Left lung (tissue), 10 donors: ENCODE measurements around the gene KRTAP5-6. TPM values are rescaled to one million over a fixed set of nuclear protein-coding genes. Genes with fewer than 3 reads are reported as not detected.
"Not testable (repeated sequence)": the region's sequence is repeated elsewhere in the genome, so short reads cannot be mapped to it uniquely, and the experiment has no call there.

Source experiments
- ATAC-seq: fragments of 200-7000 bp; cut with Tn5 transposase; one replicate; pipeline ENCODE4 v1.9.1; 2020; ENCODE audit warnings: moderate library complexity
- DNase-seq, 4 donors: peaks; one replicate each; pipeline ENCODE4 v3.0.0-alpha.2; 2013 to 2020
- H3K27ac ChIP-seq, 2 donors: fragments of 200-600 bp; sonication (generic) in 1 of 2; one replicate each; pipeline versions ENCODE4 v1.5.0 to v1.8.0; 2020 to 2021
- H3K27me3 ChIP-seq, 2 donors: fragments of 200-600 bp; sonication (generic) in 1 of 2; one replicate each; pipeline versions ENCODE4 v1.5.0 to v1.8.0; 2020 to 2021
- H3K36me3 ChIP-seq, 2 donors: fragments of 200-600 bp; sonication (generic) in 1 of 2; one replicate each; pipeline versions ENCODE4 v1.5.0 to v1.8.0; 2020 to 2021
- H3K4me1 ChIP-seq, 2 donors: fragments of 200-600 bp; one replicate each; pipeline ENCODE4 v1.8.0; 2021
- H3K4me3 ChIP-seq, 2 donors: fragments of 200-600 bp; sonication (generic) in 1 of 2; one replicate each; pipeline versions ENCODE4 v1.5.0 to v1.8.0; 2020 to 2021; ENCODE audit warnings: mild to moderate bottlenecking in 1 of 2
- H3K9me3 ChIP-seq, 2 donors: fragments of 200-600 bp; sonication (generic) in 1 of 2; one replicate each; pipeline versions ENCODE4 v1.5.0 to v1.8.0; 2020 to 2021
- intact Hi-C, 2 donors: fragments of 100-400 bp; cut with DNase I; formaldehyde crosslinking; loops; one replicate each; pipeline versions ENCODE4 v1.11.2 to v1.14.2; 2022
- polyA plus RNA-seq, 6 donors: library from polyadenylated mRNA; unstranded; fragments of 120-200 nt; gene quantifications; one replicate each; pipeline ENCODE4 v1.2.1, GENCODE V29; 2013; ENCODE audit not compliant: insufficient read length in 6 of 6
- total RNA-seq, 2 donors: library from RNA; stranded (reverse); fragmentation: NEBNext Ultra II Directional; extraction: Animal tissue kit (Norgen Biotek cat#: 25700); gene quantifications; one replicate each; pipeline ENCODE4 v1.2.1, GENCODE V29; 2021
- TF ChIP-seq, protein P1 (sequence below), 2 donors: fragments of 200-600 bp; sonication (generic) in 1 of 2; IDR thresholded peaks; one replicate each; pipeline versions ENCODE4 v1.5.0 to v1.8.0; 2021; ENCODE audit warnings: antibody characterized with exemption in 2 of 2
- donor health status: DM: no; HTN: yes; CAD: no.
- donor health status: DM: no; HTN: no; CAD: no.

KRTAP5-6 gene
- total and polyA plus RNA-seq, 8 donors: not detected

DNA sequence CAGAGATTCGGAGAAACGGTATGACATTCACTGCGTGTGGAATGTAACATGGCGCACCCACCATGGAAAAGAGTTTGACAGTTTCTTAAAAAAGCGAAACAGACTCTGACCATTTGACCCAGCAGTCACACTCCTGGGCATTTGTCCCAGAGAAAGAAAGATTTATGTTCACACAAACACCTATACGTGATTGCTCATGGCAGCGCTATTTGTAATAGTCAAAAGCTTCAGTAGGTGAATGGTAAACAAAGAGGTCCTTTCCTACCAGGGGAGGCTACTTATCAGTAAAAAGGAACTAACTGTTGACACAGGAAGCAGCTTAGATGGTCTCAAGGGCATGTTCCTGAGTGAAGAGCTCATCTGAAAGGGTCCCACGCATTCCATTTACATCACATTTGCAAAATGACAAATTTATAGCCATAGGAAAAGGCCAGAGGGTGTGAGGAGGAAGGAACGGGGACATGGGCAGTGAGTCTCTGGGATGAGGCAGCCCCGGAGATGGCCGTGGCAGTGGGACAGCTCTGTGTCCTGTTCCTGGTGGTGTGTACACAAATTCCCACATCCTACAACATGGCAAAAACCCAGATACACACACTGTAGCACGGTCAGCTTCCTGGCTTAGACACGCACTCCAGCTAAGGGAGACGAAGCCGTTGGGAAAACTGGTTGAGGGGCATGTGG, 14.6 kb upstream of the KRTAP5-6 start:
- no peaks in the 10 kb centered on the region for H3K9me3 ChIP-seq
- intact Hi-C loops: no loop called here
- no peaks in the 10 kb centered on the region for H3K4me1 ChIP-seq
- no peak overlapping the region for H3K27ac ChIP-seq
- H3K36me3 ChIP-seq: no peaks in the 10 kb centered on the region
- DNase-seq: peak in 1 of 4 donors; percentile 42
- TF ChIP-seq, protein P1, sequence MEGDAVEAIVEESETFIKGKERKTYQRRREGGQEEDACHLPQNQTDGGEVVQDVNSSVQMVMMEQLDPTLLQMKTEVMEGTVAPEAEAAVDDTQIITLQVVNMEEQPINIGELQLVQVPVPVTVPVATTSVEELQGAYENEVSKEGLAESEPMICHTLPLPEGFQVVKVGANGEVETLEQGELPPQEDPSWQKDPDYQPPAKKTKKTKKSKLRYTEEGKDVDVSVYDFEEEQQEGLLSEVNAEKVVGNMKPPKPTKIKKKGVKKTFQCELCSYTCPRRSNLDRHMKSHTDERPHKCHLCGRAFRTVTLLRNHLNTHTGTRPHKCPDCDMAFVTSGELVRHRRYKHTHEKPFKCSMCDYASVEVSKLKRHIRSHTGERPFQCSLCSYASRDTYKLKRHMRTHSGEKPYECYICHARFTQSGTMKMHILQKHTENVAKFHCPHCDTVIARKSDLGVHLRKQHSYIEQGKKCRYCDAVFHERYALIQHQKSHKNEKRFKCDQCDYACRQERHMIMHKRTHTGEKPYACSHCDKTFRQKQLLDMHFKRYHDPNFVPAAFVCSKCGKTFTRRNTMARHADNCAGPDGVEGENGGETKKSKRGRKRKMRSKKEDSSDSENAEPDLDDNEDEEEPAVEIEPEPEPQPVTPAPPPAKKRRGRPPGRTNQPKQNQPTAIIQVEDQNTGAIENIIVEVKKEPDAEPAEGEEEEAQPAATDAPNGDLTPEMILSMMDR (IDR thresholded peaks at IDR 0.05): no peak
- no peak overlapping the region for H3K4me3 ChIP-seq
- ATAC-seq: peak; percentile 42
- H3K27me3 ChIP-seq: peaks cover 0 to 30% of the 10 kb centered on the region in 2 donors

DNA sequence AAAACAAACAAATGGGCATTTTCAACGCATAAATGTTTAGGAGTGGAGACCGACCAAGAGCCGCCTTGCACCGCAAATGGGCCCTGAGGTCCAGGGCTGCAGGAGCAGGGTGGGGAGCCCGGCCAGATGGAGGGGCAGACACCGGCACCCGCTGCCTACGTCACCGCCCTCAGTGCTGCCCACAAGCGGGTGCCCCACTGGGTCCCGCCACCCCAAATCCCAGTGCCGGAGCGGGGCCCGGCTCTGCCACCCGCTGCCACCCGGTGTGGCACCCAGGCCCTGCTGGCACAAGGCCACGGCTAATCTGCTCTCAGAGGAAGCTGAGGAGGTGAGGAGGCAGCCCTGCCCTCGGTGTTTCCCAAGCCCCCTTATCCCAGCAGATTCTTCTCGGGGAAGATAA, 13.8 kb upstream of the KRTAP5-6 start:
- peaks cover 0 to 22% of the 10 kb centered on the region in 2 donors for H3K27me3 ChIP-seq
- ATAC-seq, H3K4me3 ChIP-seq, intact Hi-C loops, H3K9me3 ChIP-seq, H3K4me1 ChIP-seq, H3K36me3 ChIP-seq, DNase-seq, H3K27ac ChIP-seq: not testable (repeated sequence)

DNA sequence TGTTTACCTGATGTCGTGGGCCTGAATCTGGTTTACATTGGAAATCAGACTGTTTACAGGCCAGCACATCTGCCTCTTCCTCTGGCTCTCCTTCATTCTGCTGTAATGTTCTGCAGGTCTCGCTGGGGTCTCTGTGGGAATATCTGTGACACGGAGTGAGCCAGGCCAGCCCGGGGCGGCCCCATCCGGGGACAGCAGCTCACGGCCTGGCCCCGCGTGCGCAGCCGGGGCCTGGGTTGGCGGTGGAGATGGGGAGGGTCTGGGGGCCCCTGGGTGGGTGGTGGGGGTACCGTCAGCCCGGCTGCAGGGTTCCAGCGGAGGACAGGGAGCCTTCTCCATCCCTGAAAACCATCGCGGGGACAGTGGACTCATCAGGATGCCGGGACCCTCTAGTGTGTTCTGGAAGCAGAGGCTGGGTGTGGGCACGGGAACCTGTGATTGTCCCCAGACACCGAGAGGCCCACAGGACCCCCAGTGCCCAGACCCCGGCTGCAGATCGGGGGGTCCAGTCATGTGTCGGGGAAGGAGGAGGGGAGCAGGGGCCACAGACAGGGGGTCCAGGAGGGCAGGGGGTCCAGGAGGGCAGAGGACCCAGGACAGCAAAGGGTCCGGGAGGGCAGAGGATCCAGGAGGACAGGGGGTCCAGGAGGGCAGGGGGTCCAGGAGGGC, 13.0 kb upstream of the KRTAP5-6 start:
- peaks cover 0 to 23% of the 10 kb centered on the region in 2 donors for H3K27me3 ChIP-seq
- ATAC-seq, H3K9me3 ChIP-seq, DNase-seq, H3K4me3 ChIP-seq, H3K4me1 ChIP-seq, H3K36me3 ChIP-seq, H3K27ac ChIP-seq, intact Hi-C loops: not testable (repeated sequence)

DNA sequence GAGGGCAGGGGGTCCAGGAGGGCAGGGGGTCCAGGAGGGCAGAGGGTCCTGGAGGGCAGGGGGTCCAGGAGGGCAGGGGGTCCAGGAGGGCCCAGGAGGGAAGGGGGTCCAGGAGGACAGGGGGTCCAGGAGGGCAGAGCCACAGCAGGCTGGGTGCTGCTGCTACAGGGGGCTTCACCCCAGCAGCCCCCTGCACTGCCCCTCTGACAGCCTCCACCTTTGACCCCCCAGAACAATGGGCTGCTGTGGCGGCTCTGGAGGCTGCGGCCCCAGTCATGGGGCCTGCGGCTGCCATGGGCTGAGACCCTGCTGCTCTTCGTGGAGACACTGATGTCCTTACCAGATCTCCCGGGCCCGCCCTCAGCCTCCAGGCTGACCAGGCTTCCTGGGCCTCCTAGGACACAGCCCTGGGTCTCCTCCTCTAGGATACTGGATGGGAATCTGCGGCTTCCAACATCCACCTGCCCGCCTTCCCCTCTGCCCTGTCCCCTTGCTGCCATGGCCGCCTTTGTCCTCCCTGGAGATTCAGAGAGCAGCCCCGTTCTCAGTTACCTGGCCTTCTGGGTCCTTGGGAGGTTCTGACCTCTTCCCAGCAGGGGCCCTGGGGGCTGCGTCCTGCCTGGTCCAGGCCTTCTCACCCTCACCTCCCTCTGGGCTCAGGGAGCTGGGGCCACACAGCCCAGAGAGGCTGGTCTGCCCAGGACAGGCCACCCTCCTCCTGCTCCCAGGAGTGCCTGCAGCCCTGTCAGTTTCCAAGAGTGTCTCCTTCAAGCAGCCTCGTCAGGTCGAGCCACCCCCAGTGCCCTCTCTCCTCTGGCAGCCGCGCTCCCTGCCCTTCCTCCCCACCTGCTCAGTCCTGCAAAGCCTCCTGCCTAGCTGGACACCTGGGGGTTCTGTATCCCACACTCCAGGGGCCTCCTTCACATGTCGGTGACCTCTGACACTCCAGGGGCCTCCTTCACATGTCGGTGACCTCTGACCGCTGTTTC, 11.8 kb upstream of the KRTAP5-6 start:
- H3K4me1 ChIP-seq, H3K27ac ChIP-seq, H3K9me3 ChIP-seq, H3K36me3 ChIP-seq, H3K4me3 ChIP-seq, intact Hi-C loops, DNase-seq, ATAC-seq: not testable (repeated sequence)
- peaks cover 0 to 28% of the 10 kb centered on the region in 2 donors for H3K27me3 ChIP-seq

DNA sequence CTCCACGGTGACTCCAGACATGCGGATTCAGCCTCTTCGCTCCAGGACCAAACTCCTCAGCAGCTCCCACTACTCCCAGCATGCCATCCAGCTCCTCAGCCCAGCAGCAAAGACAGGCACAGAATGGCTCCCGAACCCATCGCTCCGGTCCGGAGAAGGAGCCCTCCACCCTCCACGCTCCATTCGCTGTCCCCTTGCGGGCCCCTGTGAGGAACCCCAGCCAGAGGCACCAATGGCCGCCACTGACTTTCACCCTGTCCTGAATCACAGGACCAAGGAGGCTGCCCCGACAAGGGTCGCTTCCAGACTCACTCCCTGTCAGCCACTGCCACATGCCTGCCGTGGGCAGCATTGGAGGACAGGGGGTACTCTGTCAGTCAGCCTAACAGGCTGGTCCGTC, 10.8 kb upstream of the KRTAP5-6 start:
- ATAC-seq, intact Hi-C loops, H3K4me3 ChIP-seq, H3K9me3 ChIP-seq, H3K27ac ChIP-seq, H3K36me3 ChIP-seq, H3K4me1 ChIP-seq, DNase-seq: not testable (repeated sequence)
- peaks cover 0 to 25% of the 10 kb centered on the region in 2 donors for H3K27me3 ChIP-seq

DNA sequence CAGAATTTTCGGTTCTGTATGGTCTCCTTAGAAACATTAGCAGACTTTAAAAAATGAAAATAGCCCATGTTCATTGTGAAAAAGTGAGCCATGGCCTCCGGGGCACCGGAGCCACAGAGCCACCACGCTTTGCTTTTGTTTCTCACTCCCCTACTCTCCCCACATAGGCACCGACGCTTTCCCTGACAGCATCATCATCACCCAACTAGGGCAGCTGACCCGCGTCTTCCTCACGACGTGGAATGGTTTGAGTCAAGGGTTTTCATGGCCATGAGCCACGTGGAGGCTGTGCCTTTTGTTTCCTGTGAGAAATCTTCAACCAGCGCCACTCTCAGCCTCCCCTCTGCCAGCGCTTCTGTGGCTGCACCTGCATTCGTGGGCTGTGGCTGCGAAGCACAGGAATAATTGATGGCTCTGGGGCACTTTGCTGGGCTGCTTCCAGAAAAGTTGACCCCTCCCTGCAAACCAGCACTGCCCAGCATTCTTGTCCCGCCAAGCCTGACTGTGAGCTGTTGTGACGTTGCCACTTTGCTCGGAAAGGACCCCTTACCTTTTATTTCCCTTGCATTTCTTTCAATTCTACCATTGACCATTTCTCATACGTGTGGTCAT, 8.6 kb upstream of the KRTAP5-6 start:
- H3K4me3 ChIP-seq, H3K9me3 ChIP-seq, intact Hi-C loops, ATAC-seq, H3K27ac ChIP-seq, DNase-seq, H3K36me3 ChIP-seq, H3K4me1 ChIP-seq: not testable (repeated sequence)
- peaks cover 0 to 35% of the 10 kb centered on the region in 2 donors for H3K27me3 ChIP-seq

DNA sequence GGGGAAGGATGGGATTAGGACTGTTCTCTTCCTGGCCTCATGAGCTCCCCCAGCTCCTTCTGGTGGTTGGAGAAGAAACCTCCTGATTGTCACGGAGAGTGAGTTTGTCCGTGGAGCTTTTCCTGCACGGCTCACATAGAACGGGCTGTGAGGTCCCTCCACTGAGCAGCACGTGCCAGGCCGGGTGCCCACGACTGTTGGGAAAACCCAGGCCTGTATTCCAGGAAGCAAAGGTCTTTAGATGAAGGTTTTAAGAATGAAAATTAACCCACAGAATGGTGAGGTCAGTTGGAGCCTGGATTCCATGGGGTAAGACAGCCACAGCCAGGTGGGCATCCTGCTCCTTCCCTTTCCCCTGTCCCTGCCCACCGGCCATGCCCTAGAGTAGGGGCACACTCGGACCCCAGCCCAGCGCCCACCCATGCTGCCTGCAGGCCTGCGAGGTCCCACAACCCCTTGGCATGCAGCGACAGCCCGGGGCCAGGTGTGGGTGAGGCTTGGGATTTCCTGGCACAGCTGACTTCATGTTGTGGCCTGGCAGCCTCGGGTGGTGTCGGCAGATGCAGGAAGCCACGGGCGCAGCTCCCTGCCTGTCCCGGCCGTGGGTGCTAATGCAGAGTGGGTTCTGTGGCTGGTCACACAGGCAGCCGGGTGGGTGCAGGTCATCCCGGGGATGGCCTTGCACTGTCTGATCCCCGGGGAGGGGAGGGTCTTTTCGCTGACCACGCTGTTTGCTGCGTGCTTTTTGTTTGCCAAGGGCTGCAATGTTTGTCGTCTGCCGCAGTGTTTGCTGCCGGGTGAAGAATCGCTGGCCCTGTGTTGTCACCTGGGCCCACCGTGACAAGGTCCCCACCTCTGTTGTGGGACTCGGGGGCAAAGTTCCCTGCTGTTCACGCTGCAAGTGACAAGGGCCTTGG, 7.5 kb upstream of the KRTAP5-6 start:
- H3K27ac ChIP-seq, ATAC-seq, H3K9me3 ChIP-seq, H3K4me3 ChIP-seq, H3K36me3 ChIP-seq: not testable (repeated sequence)
- H3K4me1 ChIP-seq: peaks cover 5 to 14% of the 10 kb centered on the region in 2 donors
- peaks cover 0 to 35% of the 10 kb centered on the region in 2 donors for H3K27me3 ChIP-seq
- intact Hi-C loops: loop anchor here in 1 of 2 donors (5.0 kb wide), 2 partner anchors 143 to 463 kb away; partner anchors contain the start of gene SYT8
- peak in 1 of 4 donors; percentile 69 for DNase-seq
